Measurements from ENCODE around the gene ABCA1. TPM values are rescaled to one million over a fixed set of nuclear protein-coding genes. Genes with fewer than 3 reads are reported as not detected.
A peak's percentile ranks its signal among the peaks of the same experiment; 100 is the strongest.
"Not testable (repeated sequence)": the region's sequence is repeated elsewhere in the genome, so short reads cannot be mapped to it uniquely, and the experiment has no call there.

The ABCA1 gene
- total and polyA plus RNA-seq, 10 of the 15 experiments (the other 5 are each of a cell fraction or from before 2014, with no cell fraction given): 0.01 to 0.56 (median 0.16) TPM

DNA sequence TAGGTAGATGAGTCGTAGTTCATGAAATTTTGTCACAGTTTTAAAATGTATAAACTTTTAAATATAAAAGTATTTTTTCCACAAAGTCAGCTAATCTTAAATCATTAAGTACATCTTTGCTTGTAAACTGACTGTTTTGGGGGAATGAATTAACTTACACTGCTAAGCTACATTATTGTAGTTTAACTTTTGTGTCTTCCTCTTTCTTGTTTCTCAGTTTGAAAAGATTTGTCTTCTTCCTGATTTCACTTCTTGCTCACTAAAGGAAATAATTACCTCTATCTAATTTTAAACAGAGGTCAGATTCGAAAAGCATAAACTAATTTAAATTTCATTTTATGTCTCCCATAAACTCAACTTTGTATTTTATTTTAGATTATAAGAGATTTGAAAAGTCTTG is 158.3 kb downstream of the ABCA1 start:
- ATAC-seq: peak; percentile 40
- peaks cover 12% of the 10 kb centered on the region for H3K4me1 ChIP-seq (ENCODE audit: control insufficient read depth, insufficient read depth, low read length)

DNA sequence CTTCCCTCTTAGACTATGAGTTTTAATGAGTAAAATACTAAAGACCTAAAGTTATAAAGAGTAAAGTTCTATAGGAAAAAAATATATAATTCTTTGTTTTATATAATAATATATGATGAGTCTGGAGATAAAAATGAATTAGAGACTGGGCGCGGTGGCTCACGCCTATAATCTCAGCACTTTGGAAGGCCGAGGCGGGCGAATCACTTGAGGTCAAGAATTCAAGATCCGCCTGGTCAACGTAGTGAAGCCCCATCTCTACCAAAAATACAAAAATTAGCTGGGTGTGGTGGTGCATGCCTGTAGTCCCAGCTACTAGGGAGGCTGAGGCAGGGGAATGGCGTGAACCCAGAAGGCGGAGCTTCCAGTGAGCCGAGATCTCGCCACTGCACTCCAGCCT is 158.9 kb downstream of the ABCA1 start:
- ChIA-PET SMC1A (ENCODE audit: uncharacterized antibody, unreplicated experiment) (interaction anchor here (0.7 to 4.1 kb wide), 4 partner anchors 11 to 737 kb away, joined by 3 to 29 read pairs (median 6); partner anchors contain the start of gene NIPSNAP3A), RAD21 (ENCODE audit: unreplicated experiment) (interaction anchor here (0.9 to 2.0 kb wide), 5 partner anchors 9 to 26 kb away, joined by 3 to 11 read pairs (median 3); partner anchors contain the start of gene NIPSNAP3A), POLR2A (interaction anchor here (0.7 to 1.4 kb wide), 6 partner anchors 11 to 546 kb away, joined by 3 to 5 read pairs (median 4); partner anchors contain the start of gene NIPSNAP3A), CTCF (interaction anchor here (1.3 to 4.0 kb wide), 2 partner anchors 11 to 13 kb away, joined by 4 to 15 read pairs; no protein-coding TSS in a partner anchor)
- peaks cover 12% of the 10 kb centered on the region for H3K4me1 ChIP-seq (ENCODE audit: control insufficient read depth, insufficient read depth, low read length)
- H3K27ac ChIP-seq (ENCODE audit: control insufficient read depth, insufficient read depth); H3K9ac ChIP-seq (ENCODE audit: control insufficient read depth, insufficient read depth, low read length); H3K79me2 ChIP-seq (ENCODE audit: control insufficient read depth, insufficient read depth, low read length); H3K36me3 ChIP-seq (ENCODE audit: control insufficient read depth in 2 of 2, insufficient read depth in 2 of 2, low read length in 1 of 2); in situ Hi-C loops (cut with MboI); FAIRE-seq; H3K27me3 ChIP-seq (replicated peaks in 1 of 2; ENCODE audit: control insufficient read depth in 2 of 2, insufficient read depth in 2 of 2, low read length in 1 of 2); ATAC-seq; H2AFZ ChIP-seq (ENCODE audit: control insufficient read depth, low read depth, low read length); DNase-seq (ENCODE audit: low read depth, low spot score); H3K9me3 ChIP-seq (replicated peaks; ENCODE audit: control insufficient read depth, insufficient read depth, low read length); BruUV-seq (replicated peaks); H3K4me2 ChIP-seq (ENCODE audit: control insufficient read depth, insufficient read depth); H3K4me3 ChIP-seq; H4K20me1 ChIP-seq (ENCODE audit: control insufficient read depth, insufficient read depth); intact Hi-C loops (cut with micrococcal nuclease; ENCODE audit: unreplicated experiment): not testable (repeated sequence)
- 85% methylated on average over 10 of the region's 12 CpGs for WGBS (ENCODE audit: insufficient coverage, insufficient replicate concordance, low lambda C conversion rate, missing lambda C conversion rate)

More for the DNA sequence above, 158.3 kb downstream of the ABCA1 start:
- TF ChIP-seq SREBF1 (IDR thresholded peaks at IDR 0.05; ENCODE audit: low read length) (no peak), KAT2A (conservative IDR thresholded peaks at IDR 0.05; ENCODE audit: control insufficient read depth, low read depth, low read length) (no peak), LARP7 (IDR thresholded peaks at IDR 0.05) (no peak), HDAC2 (IDR thresholded peaks at IDR 0.05) (no peak), ZNF622 (IDR thresholded peaks at IDR 0.05) (no peak), CHD1 (IDR thresholded peaks at IDR 0.05; ENCODE audit: low read depth, low read length) (no peak), SPI1 (IDR thresholded peaks at IDR 0.05; ENCODE audit: borderline replicate concordance, insufficient read depth, low read depth, low read length) (peak; percentile 57; the same call in 1 of the 2 replicates)
- TF ChIP-seq, protein P1, sequence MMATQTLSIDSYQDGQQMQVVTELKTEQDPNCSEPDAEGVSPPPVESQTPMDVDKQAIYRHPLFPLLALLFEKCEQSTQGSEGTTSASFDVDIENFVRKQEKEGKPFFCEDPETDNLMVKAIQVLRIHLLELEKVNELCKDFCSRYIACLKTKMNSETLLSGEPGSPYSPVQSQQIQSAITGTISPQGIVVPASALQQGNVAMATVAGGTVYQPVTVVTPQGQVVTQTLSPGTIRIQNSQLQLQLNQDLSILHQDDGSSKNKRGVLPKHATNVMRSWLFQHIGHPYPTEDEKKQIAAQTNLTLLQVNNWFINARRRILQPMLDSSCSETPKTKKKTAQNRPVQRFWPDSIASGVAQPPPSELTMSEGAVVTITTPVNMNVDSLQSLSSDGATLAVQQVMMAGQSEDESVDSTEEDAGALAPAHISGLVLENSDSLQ (IDR thresholded peaks at IDR 0.05): no peak
- no peak overlapping the region; the same call in 1 of the 2 replicates for H3K27ac ChIP-seq (ENCODE audit: control insufficient read depth, insufficient read depth)
- CTCF ChIA-PET: interaction anchor here (1.3 to 4.0 kb wide), 3 partner anchors 10 to 22 kb away, joined by 4 to 15 read pairs (median 12); partner anchors contain the start of gene NIPSNAP3A
- H3K36me3 ChIP-seq (ENCODE audit: control insufficient read depth in 2 of 2, insufficient read depth in 2 of 2, low read length in 1 of 2): no peaks in the 10 kb centered on the region
- RAD21 ChIA-PET (ENCODE audit: unreplicated experiment): interaction anchor here (0.9 to 2.0 kb wide), 5 partner anchors 8 to 26 kb away, joined by 3 to 11 read pairs (median 3); partner anchors contain the start of gene NIPSNAP3A
- 26% methylated on average over 2 of the region's 2 CpGs for WGBS (ENCODE audit: insufficient coverage, insufficient replicate concordance, low lambda C conversion rate, missing lambda C conversion rate)
- BruUV-seq (replicated peaks): no TSS peak
- POLR2A ChIA-PET: interaction anchor here (0.7 to 1.4 kb wide), 6 partner anchors 11 to 546 kb away, joined by 3 to 5 read pairs (median 4); partner anchors contain the start of gene NIPSNAP3A
- no peak overlapping the region for H2AFZ ChIP-seq (ENCODE audit: control insufficient read depth, low read depth, low read length)
- no peak overlapping the region; the same call in 1 of the 2 replicates for H3K4me2 ChIP-seq (ENCODE audit: control insufficient read depth, insufficient read depth)
- H3K4me3 ChIP-seq: no peak overlapping the region
- peaks cover 3% of the 10 kb centered on the region; the same call in 1 of the 2 replicates for H3K79me2 ChIP-seq (ENCODE audit: control insufficient read depth, insufficient read depth, low read length)
- H3K9me3 ChIP-seq (replicated peaks; ENCODE audit: control insufficient read depth, insufficient read depth, low read length): no peaks in the 10 kb centered on the region
- FAIRE-seq: no peak
- intact Hi-C loops (cut with micrococcal nuclease; ENCODE audit: unreplicated experiment): loop anchor here (5.0 to 10.0 kb wide), 3 partner anchors 475 to 785 kb away; partner anchors contain the start of genes FKTN and SLC44A1
- H3K9ac ChIP-seq (ENCODE audit: control insufficient read depth, insufficient read depth, low read length): no peak overlapping the region
- no peaks in the 10 kb centered on the region for H4K20me1 ChIP-seq (ENCODE audit: control insufficient read depth, insufficient read depth)
- in situ Hi-C loops (cut with MboI): no loop called here
- no peaks in the 10 kb centered on the region for H3K27me3 ChIP-seq (replicated peaks in 1 of 2; ENCODE audit: control insufficient read depth in 2 of 2, insufficient read depth in 2 of 2, low read length in 1 of 2)
- SMC1A ChIA-PET (ENCODE audit: uncharacterized antibody, unreplicated experiment): interaction anchor here (0.8 to 4.1 kb wide), 5 partner anchors 10 to 736 kb away, joined by 3 to 29 read pairs (median 3); partner anchors contain the start of gene NIPSNAP3A
- no peak for DNase-seq (ENCODE audit: low read depth, low spot score)
